Peyer's patch (tissue), 4 donors: Measurements from ENCODE around the gene FMN1. TPM values are rescaled to one million over a fixed set of nuclear protein-coding genes. Genes with fewer than 3 reads are reported as not detected.

Experiments used
- DNase-seq, 3 donors: peaks; one replicate each; pipeline ENCODE4 v3.0.0-alpha.2; 2017 to 2019
- H3K27ac ChIP-seq, 4 donors: fragments of 200-600 bp; sonication (generic); one replicate each; pipeline ENCODE4 v1.5.1; 2016 to 2019
- H3K27me3 ChIP-seq, 2 donors: fragments of 200-600 bp; sonication (generic); one replicate each; pipeline ENCODE4 v1.5.1; 2019
- H3K36me3 ChIP-seq, 3 donors: fragments of 200-600 bp; sonication (generic); one replicate each; pipeline ENCODE4 v1.5.1; 2016 to 2019
- H3K4me1 ChIP-seq, 4 donors: fragments of 200-600 bp; sonication (generic); one replicate each; pipeline ENCODE4 v1.5.1; 2016 to 2019
- H3K4me3 ChIP-seq, 4 donors: fragments of 200-600 bp; sonication (generic); 1 replicate in 3 of 4; 2 replicates in 1 of 4; pipeline ENCODE4 v1.5.1; 2016 to 2019; ENCODE audit warnings: mild to moderate bottlenecking in 1 of 4
- H3K9me3 ChIP-seq, 4 donors: fragments of 200-600 bp; sonication (generic); one replicate each; pipeline ENCODE4 v1.5.1; 2016 to 2019; ENCODE audit warnings: mild to moderate bottlenecking in 1 of 4
- POLR2A ChIP-seq, 2 donors: fragments of 450-650 bp; IDR thresholded peaks; one replicate each; pipeline ENCODE4 v1.5.1; 2017; ENCODE audit warnings: antibody characterized with exemption in 2 of 2, mild to moderate bottlenecking in 2 of 2, moderate library complexity in 2 of 2
- total RNA-seq, 4 donors: library from RNA; depleted of rRNA; stranded (reverse); fragments of >200 nt; gene quantifications; one replicate each; pipeline ENCODE4 v1.1.0, GENCODE V29; 2016
- TF ChIP-seq, protein P1 (sequence below), 6 experiments: fragments of 450-650 bp in 4 of 6; fragments of 200-600 bp in 2 of 6; sonication (generic) in 1 of 6; IDR thresholded peaks; one replicate each; pipeline ENCODE4 v1.5.1; 2017 to 2019; ENCODE audit warnings: antibody characterized with exemption in 6 of 6, mild to moderate bottlenecking in 3 of 6, moderate library complexity in 1 of 6

Gene FMN1
- total RNA-seq, 4 donors from 2014 or later = 15.4 to 57.8 (median 29.1) TPM

- TF ChIP-seq, protein P1, sequence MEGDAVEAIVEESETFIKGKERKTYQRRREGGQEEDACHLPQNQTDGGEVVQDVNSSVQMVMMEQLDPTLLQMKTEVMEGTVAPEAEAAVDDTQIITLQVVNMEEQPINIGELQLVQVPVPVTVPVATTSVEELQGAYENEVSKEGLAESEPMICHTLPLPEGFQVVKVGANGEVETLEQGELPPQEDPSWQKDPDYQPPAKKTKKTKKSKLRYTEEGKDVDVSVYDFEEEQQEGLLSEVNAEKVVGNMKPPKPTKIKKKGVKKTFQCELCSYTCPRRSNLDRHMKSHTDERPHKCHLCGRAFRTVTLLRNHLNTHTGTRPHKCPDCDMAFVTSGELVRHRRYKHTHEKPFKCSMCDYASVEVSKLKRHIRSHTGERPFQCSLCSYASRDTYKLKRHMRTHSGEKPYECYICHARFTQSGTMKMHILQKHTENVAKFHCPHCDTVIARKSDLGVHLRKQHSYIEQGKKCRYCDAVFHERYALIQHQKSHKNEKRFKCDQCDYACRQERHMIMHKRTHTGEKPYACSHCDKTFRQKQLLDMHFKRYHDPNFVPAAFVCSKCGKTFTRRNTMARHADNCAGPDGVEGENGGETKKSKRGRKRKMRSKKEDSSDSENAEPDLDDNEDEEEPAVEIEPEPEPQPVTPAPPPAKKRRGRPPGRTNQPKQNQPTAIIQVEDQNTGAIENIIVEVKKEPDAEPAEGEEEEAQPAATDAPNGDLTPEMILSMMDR (IDR thresholded peaks at IDR 0.05) = no peak
- no peak for TF ChIP-seq POLR2A (IDR thresholded peaks at IDR 0.05)
- Histone ChIP-seq H3K27ac (peak overlapping the region in 3 of 4 donors; percentile 39 to 59 (median 39)), H3K4me1 (no peaks in the 10 kb centered on the region), H3K9me3 (no peaks in the 10 kb centered on the region), H3K36me3 (no peaks in the 10 kb centered on the region), H3K4me3 (no peak overlapping the region), H3K27me3 (no peaks in the 10 kb centered on the region)
- peak in 2 of 3 donors; percentile 39 to 55 for DNase-seq
Measured at GRCh38 chr15:32861761-32862160, 332.8 kb downstream of the FMN1 start.

GRCh38 chr15:32861174-32861573, 333.3 kb downstream of the FMN1 start:
- H3K4me3 ChIP-seq = no peak overlapping the region

DNA sequence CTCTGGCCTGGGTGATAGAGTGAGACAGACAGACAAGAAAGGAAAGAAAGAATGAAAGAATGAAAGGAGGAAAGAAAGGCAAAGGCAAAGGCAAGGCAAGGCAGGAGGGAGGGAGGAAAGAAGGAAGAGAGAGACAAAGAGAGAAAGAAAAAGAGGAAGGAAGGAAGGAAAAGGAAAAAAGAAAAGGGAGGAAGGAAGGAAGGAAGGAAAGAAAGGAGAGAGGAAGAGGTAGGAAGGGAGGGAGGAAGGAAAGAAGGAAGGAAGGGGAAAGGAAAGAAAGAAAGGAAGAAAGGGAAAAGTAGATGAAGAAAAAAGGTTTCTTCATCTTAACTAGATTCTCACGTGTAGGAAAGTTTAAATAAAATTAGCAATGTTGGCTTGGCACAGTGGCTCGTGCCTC, 334.5 kb downstream of the FMN1 start:
- no peaks in the 10 kb centered on the region for H3K27me3 ChIP-seq
- H3K27ac ChIP-seq = no peak overlapping the region
- no peaks in the 10 kb centered on the region for H3K9me3 ChIP-seq
- H3K4me3 ChIP-seq = no peak overlapping the region
- no peaks in the 10 kb centered on the region for H3K36me3 ChIP-seq
- DNase-seq = no peak
- TF ChIP-seq, protein P1 (IDR thresholded peaks at IDR 0.05) = no peak
- no peak for TF ChIP-seq POLR2A (IDR thresholded peaks at IDR 0.05)
- H3K4me1 ChIP-seq = no peaks in the 10 kb centered on the region

More at GRCh38 chr15:32861174-32861573, 333.3 kb downstream of the FMN1 start:
- no peaks in the 10 kb centered on the region for H3K36me3 ChIP-seq
- DNase-seq = no peak
- no peaks in the 10 kb centered on the region for H3K4me1 ChIP-seq
- H3K9me3 ChIP-seq = no peaks in the 10 kb centered on the region
- H3K27ac ChIP-seq = peak overlapping the region in 2 of 4 donors; percentile 39 to 59
- no peaks in the 10 kb centered on the region for H3K27me3 ChIP-seq
- TF ChIP-seq POLR2A (IDR thresholded peaks at IDR 0.05) = no peak
- TF ChIP-seq, protein P1 (IDR thresholded peaks at IDR 0.05) = no peak

GRCh38 chr15:32859251-32859650, 335.3 kb downstream of the FMN1 start:
- no peaks in the 10 kb centered on the region for H3K36me3 ChIP-seq
- no peaks in the 10 kb centered on the region for H3K9me3 ChIP-seq
- no peaks in the 10 kb centered on the region for H3K4me1 ChIP-seq
- TF ChIP-seq, protein P1 (IDR thresholded peaks at IDR 0.05) = no peak
- no peak for TF ChIP-seq POLR2A (IDR thresholded peaks at IDR 0.05)
- no peak overlapping the region for H3K27ac ChIP-seq
- no peaks in the 10 kb centered on the region for H3K27me3 ChIP-seq
- no peak overlapping the region for H3K4me3 ChIP-seq
- DNase-seq = no peak

DNA sequence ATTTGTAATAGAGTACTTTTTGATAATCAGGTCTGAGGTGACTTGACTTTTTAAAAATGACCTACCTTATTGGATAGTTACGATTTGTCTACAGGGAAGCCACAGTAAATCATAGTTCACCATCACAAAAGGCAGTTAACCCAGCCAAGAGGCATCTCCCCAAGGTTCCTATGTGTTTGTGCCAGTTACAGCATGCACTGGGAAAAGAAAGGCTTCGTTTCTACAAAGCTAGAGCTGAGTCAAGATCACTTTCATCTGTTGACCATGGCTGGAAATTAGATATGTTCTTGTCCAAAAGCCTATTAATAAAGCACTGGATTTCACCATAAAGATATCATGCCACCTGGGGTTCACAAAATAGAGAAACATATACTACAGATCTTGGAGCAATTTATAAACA, 336.8 kb downstream of the FMN1 start:
- no peaks in the 10 kb centered on the region for H3K9me3 ChIP-seq
- DNase-seq = no peak
- H3K4me1 ChIP-seq = no peaks in the 10 kb centered on the region
- H3K4me3 ChIP-seq = no peak overlapping the region
- no peaks in the 10 kb centered on the region for H3K27me3 ChIP-seq
- H3K36me3 ChIP-seq = no peaks in the 10 kb centered on the region
- H3K27ac ChIP-seq = no peak overlapping the region
- TF ChIP-seq, protein P1 (IDR thresholded peaks at IDR 0.05) = no peak
- TF ChIP-seq POLR2A (IDR thresholded peaks at IDR 0.05) = no peak

DNA sequence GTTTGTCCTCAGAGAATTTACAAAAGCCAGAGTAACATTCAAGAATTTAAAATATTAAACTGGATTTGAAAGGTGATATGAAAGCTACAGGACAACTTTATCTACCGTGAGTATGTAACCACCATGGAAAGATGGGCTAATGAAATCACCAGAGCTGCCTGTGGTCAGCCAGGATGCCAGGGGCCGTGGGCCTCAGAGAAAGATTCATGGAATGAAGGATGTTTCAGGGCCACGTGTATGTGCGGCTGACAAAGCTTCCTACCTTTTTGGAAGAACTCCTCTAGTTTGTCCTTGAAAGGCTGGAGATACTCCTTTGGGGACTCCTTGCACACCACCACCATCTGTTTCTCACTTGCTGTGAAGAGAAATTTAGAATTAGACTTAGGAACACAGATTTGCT, 337.8 kb downstream of the FMN1 start:
- Histone ChIP-seq H3K9me3 (no peaks in the 10 kb centered on the region), H3K27ac (peak overlapping the region in 1 of 4 donors; percentile 36), H3K4me1 (no peaks in the 10 kb centered on the region), H3K27me3 (no peaks in the 10 kb centered on the region), H3K4me3 (no peak overlapping the region), H3K36me3 (no peaks in the 10 kb centered on the region)
- TF ChIP-seq, protein P1 (IDR thresholded peaks at IDR 0.05) = no peak
- no peak for TF ChIP-seq POLR2A (IDR thresholded peaks at IDR 0.05)
- DNase-seq = no peak
